Stomach smooth muscle (tissue), 2 donors: ENCODE measurements around the gene SIM1.

Experiments
- H3K27ac ChIP-seq: one replicate; pipeline ENCODE4 v1.7.0; 2013; ENCODE audit warnings: mild to moderate bottlenecking, low read length, inconsistent platforms
- H3K27me3 ChIP-seq, 2 donors: one replicate each; pipeline ENCODE4 v1.7.0; 2013; ENCODE audit warnings: low read length in 2 of 2; ENCODE audit not compliant: insufficient read depth in 2 of 2, control insufficient read depth in 1 of 2
- H3K36me3 ChIP-seq, 2 donors: one replicate each; pipeline ENCODE4 v1.7.0; 2013; ENCODE audit warnings: low read length in 2 of 2; ENCODE audit not compliant: control insufficient read depth in 2 of 2, insufficient read depth in 2 of 2
- H3K4me1 ChIP-seq: one replicate; pipeline ENCODE4 v1.7.0; 2013; ENCODE audit warnings: low read length; ENCODE audit not compliant: control insufficient read depth, insufficient read depth
- H3K4me3 ChIP-seq, 2 donors: one replicate each; pipeline ENCODE4 v1.7.0; 2013; ENCODE audit warnings: low read length in 2 of 2
- H3K9ac ChIP-seq, 2 donors: one replicate each; pipeline ENCODE4 v1.7.0; 2013; ENCODE audit warnings: low read length in 2 of 2, mild to moderate bottlenecking in 1 of 2
- H3K9me3 ChIP-seq, 2 donors: one replicate each; pipeline ENCODE4 v1.7.0; 2013; ENCODE audit warnings: low read length in 2 of 2; ENCODE audit not compliant: control insufficient read depth in 2 of 2
- donor health status: healthy.
- donor health status: Pancreatic carcinoma.

The SIM1 gene

GRCh38 chr6:100464903-100465700, at the start of gene SIM1:
Gene SIM1, minus strand, starts transcription at chr6:100464921. Its CDS starts 1,453 bp downstream, at chr6:100463468.
- Histone ChIP-seq H3K4me1 (peaks cover 10% of the 10 kb centered on the region), H3K27ac (no peak within 1 kb of the TSS), H3K4me3 (peak within 1 kb of the TSS in 1 of 2 donors; percentile 35), H3K27me3 (peaks cover 89 to 96% of the 10 kb centered on the region in 2 donors), H3K36me3 (no peaks in the 10 kb centered on the region), H3K9me3 (peaks cover 0 to 8% of the 10 kb centered on the region in 2 donors), H3K9ac (no peak within 1 kb of the TSS)

- Histone ChIP-seq H3K36me3 (peaks cover 13 to 26% of the 10 kb centered on the region in 2 donors), H3K4me3 (no peak overlapping the region), H3K9me3 (no peaks in the 10 kb centered on the region), H3K9ac (no peak overlapping the region), H3K27me3 (no peaks in the 10 kb centered on the region), H3K4me1 (no peaks in the 10 kb centered on the region), H3K27ac (no peak overlapping the region)
Observed at GRCh38 chr6:100512203-100512862, 47.6 kb upstream of the SIM1 start.

- Histone ChIP-seq H3K9ac (no peak overlapping the region), H3K27ac (no peak overlapping the region), H3K4me3 (no peak overlapping the region), H3K4me1 (no peaks in the 10 kb centered on the region), H3K9me3 (no peaks in the 10 kb centered on the region), H3K27me3 (no peaks in the 10 kb centered on the region), H3K36me3 (peaks cover 11 to 19% of the 10 kb centered on the region in 2 donors)
Observed at GRCh38 chr6:100509101-100509500, 44.4 kb upstream of the SIM1 start.

DNA sequence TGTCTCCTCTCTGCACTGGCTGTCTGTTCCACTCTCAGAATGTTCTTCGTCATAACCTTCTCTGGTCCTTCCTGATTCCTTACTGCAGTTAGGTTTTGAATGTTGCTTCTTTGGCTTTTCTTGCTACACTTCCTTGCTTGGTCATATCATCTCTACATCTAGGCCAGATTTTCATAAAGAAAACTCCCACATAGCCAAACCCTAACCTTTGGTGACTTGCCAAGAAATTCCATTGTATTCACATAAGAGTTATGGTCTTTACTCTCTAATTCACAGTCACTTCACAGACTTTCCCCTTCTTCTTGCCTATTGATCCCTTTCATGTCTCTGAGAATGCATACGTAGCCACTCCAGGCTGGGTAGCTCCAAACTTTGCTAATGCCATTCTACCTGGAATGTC, 41.9 kb upstream of the SIM1 start:
- no peaks in the 10 kb centered on the region for H3K9me3 ChIP-seq
- no peaks in the 10 kb centered on the region for H3K27me3 ChIP-seq
- H3K4me3 ChIP-seq: no peak overlapping the region
- H3K27ac ChIP-seq: no peak overlapping the region
- peaks cover 2 to 10% of the 10 kb centered on the region in 2 donors for H3K36me3 ChIP-seq
- H3K9ac ChIP-seq: no peak overlapping the region
- H3K4me1 ChIP-seq: no peaks in the 10 kb centered on the region

DNA sequence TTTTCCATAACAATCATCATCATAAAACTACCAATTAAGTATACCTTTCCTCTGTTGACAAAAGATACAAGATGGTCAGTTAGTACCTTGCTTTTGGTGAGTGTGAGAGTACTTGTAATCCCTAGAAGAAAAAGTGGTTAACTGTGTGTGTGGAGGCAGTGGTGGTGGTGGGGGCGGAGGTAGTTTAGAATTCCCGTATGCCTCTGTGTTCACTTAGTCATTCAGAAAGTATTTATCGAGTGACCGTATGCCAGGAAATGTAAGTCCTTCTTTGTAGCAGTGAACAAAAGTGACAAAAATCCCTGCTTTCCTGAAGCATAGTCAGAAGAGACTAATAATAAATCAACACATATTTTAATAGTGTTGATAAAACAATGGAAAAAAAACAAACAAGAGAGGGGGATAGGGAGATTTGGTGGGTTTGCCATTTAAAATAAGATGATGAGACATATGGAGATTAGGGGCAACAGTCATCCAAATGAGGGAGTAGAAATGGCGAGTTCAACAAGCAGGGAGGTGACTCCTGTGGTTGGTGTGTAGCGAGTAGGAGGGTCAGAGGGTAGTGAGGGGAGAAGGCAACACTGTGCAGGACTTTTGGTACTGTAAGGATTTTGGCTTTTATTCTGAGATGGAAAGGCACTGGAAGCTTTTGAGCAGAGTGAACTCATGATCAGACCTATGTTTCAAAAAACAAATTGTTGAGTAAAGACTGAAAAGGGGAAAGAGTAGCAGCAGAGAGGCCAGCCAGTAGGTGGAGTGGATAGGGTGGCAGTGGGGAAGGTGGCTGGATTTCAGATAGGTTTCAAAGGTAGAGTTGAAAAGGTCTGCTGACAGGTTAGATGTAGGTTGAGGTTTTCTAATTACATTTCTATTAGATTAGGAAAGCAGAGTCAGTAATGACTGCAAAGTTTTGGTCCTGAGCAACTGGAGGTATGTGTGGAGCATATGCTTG, 40.3 kb upstream of the SIM1 start:
- no peaks in the 10 kb centered on the region for H3K4me1 ChIP-seq
- no peaks in the 10 kb centered on the region for H3K27me3 ChIP-seq
- H3K9me3 ChIP-seq: no peaks in the 10 kb centered on the region
- no peak overlapping the region for H3K4me3 ChIP-seq
- peaks cover 2 to 6% of the 10 kb centered on the region in 2 donors for H3K36me3 ChIP-seq
- H3K9ac ChIP-seq: no peak overlapping the region
- no peak overlapping the region for H3K27ac ChIP-seq

DNA sequence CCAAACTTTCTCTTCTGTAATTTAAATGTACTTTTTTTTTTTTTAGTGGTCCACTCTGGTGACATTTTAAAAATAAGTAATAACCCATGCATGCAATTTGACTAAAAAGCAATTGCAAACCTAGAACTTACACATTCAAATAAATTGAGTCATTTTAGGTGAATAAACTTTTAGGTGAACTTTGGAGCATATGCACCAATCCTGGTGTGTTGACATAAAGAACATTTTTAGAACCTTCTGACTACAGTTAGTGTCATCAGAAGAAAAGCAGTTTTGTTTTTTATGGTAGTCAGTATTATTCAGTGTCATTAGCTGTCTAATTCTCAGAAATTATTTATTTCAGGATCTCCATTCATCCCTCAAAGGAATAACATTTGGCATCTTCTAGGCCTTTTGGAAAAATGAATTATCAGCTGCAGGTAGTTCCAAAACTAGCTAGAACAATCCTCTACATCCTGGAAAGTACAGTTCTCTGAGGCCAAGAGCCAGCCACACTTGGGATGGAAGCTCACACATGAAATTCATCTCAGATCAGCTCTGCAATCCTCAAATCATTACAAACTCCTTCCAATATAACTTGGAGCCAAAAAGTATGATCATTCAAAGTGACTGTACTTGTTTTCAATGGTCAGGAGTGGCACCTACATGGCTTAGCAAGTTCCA, 38.5 kb upstream of the SIM1 start:
- Histone ChIP-seq H3K9me3 (no peaks in the 10 kb centered on the region), H3K4me3 (no peak overlapping the region), H3K27ac (no peak overlapping the region), H3K9ac (no peak overlapping the region), H3K36me3 (no peaks in the 10 kb centered on the region), H3K27me3 (no peaks in the 10 kb centered on the region), H3K4me1 (no peaks in the 10 kb centered on the region)

DNA sequence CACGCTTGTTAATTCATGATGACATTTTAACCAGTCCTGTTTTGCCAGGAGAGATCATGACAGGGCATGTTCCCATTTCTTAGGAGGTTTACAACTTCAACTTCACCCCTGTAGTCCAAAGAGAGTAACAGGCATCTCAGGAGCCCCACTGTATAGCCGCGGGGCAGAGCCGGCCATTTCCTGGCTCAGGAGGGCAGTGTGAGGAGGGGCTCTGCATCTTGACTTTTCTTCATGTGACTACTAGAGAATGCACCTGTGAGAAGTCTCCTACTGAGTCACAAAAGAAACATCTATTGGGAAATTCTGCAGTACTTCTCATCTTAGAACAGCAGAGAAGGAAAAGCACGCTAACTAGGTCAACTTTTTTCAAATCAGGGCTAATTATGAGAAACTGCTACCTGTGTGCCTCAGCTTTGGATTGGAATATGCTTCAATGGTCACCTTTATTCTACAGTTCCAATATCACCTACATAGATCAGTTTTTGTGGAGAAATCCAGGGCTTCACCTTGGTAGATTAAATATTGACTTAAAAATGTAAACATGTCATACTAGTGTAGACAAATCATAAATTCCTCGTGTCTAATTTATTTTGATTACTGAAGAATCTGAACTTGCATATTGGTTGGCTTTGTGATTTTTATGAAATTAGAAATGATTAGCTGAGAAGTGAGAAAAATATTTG, 28.6 kb upstream of the SIM1 start:
- Histone ChIP-seq H3K27ac (no peak overlapping the region), H3K9ac (no peak overlapping the region), H3K4me3 (no peak overlapping the region), H3K36me3 (no peaks in the 10 kb centered on the region), H3K9me3 (no peaks in the 10 kb centered on the region), H3K27me3 (peaks cover 5 to 8% of the 10 kb centered on the region in 2 donors), H3K4me1 (no peaks in the 10 kb centered on the region)

GRCh38 chr6:100491952-100492670, 27.4 kb upstream of the SIM1 start:
- Histone ChIP-seq H3K9ac (no peak overlapping the region), H3K27ac (no peak overlapping the region), H3K9me3 (no peaks in the 10 kb centered on the region), H3K36me3 (no peaks in the 10 kb centered on the region), H3K4me3 (no peak overlapping the region), H3K27me3 (peaks cover 5 to 10% of the 10 kb centered on the region in 2 donors), H3K4me1 (no peaks in the 10 kb centered on the region)

DNA sequence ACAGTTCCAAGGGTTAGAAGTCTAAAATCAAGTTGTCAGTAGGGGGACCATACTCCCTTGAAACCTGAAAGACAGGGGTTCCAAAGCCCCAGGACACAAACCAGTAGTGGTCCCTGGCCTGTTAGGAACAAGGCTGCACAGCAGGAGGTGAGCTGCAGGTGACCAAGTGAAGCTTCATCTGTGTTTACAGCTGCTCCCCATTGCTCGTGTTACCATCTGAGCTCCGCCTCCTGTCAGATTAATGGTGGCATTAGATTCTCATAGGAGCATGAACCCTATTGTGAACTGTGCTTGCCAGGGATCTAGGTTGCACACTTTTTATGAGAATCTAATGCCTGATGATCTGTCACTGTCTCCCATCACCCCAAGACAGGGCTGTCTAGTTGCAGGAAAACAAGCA, 25.3 kb upstream of the SIM1 start:
- Histone ChIP-seq H3K4me1 (no peaks in the 10 kb centered on the region), H3K27me3 (peaks cover 5 to 10% of the 10 kb centered on the region in 2 donors), H3K27ac (no peak overlapping the region), H3K9ac (no peak overlapping the region), H3K36me3 (no peaks in the 10 kb centered on the region), H3K4me3 (no peak overlapping the region), H3K9me3 (no peaks in the 10 kb centered on the region)
